Measurements from ENCODE around the gene ZNF217.

- TF ChIP-seq CTCF (conservative IDR thresholded peaks at IDR 0.05; ENCODE audit: low read length) (no peak), EZH2phosphoT487 (IDR thresholded peaks at IDR 0.05; ENCODE audit: borderline replicate concordance, low read depth, low read length) (no peak)
These were observed 54.1 kb downstream of the ZNF217 start for GRCh38 chr20:53539516-53539915.

Measured in OCI-LY7 (cell line).